GM18526 (cell line): ENCODE data around the gene EME1.

ENCODE experiments used
- POLR2A ChIP-seq: IDR thresholded peaks from 3 replicates; pipeline ENCODE4 v1.6.1; 2011; ENCODE audit not compliant: insufficient read length; ENCODE audit errors: extremely low read depth

EME1 gene

DNA sequence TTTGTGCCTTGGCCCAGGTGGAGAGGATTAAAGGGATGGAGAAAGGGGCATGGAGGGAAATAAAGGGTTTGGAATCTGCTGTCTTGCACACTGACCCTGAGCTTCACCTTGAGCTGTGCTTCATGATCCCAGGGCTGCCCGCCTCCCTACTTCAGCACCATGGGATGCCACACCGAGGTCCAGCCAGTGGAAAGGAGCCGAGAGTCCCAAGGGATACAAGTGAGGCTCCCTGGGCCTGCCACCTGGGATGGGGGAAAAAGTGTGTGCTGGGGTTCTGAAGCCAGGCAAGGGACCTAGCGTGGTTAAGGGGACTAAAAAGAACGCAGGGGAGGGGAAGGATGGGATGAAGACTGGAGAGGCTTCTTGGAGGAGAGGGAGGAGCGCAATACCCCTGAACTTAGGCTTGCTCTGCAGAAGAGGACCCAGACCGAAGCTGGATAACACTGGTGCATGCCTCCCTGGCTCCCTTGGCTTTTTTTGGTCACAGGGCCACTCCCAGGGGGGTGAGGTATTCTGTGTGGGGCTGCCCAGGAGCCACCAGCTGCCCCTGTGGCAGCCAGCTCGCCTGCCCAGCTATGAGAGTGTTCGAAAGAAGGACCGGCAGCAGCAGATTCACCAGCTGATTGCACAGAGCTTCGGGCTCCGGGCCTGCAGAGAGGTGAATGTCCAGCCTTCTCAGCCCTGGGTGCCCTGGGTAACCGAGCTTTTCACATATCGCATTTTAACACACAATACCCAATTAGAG is 7.2 kb upstream of the EME1 start:
- TF ChIP-seq POLR2A = no peak

DNA sequence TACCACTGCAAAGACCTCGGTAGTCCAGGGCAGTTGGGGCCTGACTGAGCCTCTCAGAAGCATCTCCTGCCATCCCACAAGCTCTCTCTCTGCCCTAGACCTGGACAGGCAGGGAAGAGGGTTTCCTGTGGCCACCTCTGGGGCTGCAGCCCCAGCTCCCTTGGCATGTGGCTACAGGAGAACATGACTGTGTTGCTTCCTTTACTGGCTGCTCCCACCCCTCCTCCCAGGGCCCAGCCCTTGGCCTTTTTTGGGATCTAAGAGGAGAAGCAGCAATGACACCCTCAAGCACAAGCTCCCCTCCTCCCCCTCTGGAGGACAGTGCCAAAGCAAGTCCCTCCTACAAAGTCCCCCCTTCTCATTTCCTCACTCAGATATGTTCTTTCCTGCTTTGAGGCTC is 5.6 kb upstream of the EME1 start:
- TF ChIP-seq POLR2A = no peak

DNA sequence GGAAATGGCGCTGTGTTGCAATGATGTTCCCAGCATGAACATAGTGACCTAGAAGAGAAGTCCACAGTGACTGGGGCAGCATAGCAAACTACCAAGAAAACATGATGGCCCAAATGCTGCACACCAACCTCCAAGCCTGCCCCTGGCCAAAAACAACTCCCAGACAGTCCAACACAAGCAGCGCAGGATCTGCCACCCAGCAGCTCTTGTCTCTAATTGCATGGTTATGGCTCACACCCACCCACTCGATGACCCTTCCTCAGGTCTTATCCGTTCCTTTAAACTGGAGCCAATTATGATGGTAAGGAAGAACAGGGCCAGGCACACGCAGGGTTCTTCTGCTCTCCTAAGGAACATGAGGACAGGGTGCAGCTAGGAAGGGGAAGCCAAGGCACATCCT is 3.0 kb upstream of the EME1 start:
- TF ChIP-seq POLR2A = no peak

DNA sequence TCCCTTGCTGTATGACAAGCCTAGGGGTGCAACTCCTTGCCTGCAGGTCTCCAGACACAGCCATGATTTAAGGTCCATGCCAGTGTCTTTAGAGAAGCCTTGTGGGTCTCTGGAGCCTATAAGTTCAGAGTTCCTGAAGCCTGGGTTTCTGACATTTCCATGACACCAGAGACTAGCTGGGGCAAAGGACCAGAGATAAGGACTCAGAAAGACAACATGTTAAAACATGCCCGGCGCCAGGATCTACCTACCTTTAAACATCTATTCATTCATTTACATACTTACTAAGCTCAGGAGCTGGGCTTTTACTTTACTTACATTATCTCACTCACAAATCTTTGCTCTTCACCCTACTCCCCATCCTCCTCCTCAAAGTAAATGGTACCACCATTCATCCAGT is 1.5 kb upstream of the EME1 start:
- no peak for TF ChIP-seq POLR2A

- no peak for TF ChIP-seq POLR2A
These were observed 739 bp upstream of the EME1 start for GRCh38 chr17:50372222-50372757.

GRCh38 chr17:50373705-50374104 is 676 bp downstream of the EME1 start:
- TF ChIP-seq POLR2A = no peak

- TF ChIP-seq POLR2A = no peak
These were observed 3.0 kb downstream of the EME1 start for GRCh38 chr17:50375858-50376538.

GRCh38 chr17:50379351-50380132 is 6.5 kb downstream of the EME1 start:
- no peak for TF ChIP-seq POLR2A

- no peak for TF ChIP-seq POLR2A
These were observed 7.6 kb downstream of the EME1 start for GRCh38 chr17:50380369-50381259.

GRCh38 chr17:50381260-50381815 is 8.3 kb downstream of the EME1 start:
- no peak for TF ChIP-seq POLR2A

DNA sequence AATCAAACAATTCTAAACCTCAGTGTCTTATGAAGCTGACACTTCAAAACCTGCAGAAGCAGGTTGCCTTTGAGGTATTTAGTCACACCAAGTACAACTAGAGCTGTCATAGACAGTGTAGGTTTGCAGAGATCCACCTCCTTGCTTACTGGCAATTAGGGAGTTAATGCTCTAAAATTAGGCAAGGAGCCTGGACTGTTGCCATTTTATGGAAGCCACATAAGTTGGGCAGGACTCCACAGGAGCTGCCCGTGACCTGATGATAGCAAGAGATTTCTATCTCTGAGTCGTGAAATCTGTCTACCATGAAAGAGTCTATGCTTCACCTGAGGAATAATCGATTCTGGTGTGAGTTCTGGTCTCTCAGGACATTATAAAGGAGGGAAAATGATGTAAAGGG is 8.9 kb downstream of the EME1 start:
- no peak for TF ChIP-seq POLR2A

DNA sequence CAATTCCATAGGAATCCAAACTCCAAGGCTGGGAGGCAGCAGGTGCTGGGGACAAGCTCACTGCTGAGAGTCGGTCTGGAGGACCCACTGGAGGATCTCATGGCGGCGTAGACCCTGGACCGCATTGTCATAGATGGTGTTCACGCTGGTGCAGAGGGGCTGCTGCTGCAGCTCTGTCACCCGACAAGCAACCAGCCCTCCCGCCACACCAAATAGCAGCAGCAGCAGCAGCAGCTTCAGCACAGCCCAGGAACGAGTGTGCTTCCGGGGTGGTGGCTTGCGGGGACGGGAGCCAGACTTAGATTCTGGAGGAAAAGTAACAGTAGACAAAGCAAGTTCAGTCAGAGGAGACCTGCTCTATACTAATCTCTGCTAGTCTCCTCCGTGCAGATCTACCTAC is 9.9 kb downstream of the EME1 start:
- TF ChIP-seq POLR2A = no peak

DNA sequence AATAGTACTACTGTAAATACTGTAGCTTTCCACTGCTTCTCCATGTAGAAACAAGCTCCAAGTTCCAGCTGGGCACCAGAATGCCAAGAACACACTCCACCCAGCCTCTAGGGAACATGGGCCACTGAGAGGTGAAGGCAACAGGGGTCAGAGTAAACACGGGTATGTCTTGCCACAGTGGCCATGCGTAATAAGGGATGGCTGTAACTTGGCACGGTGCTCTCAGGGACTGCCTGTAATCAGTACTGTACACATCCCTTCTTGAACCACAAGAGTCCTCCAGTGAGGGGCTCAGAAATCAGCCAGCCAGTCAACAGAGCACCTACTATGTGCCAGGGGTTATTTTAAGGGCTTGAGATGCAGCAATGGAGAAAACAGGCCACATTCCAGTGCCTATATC is 13.5 kb downstream of the EME1 start:
- TF ChIP-seq POLR2A = no peak

- no peak for TF ChIP-seq POLR2A
These were observed 15.7 kb downstream of the EME1 start for GRCh38 chr17:50388728-50389127.
